HG03571 (cell line): ENCODE results near the gene ARHGAP24.
A peak's percentile ranks its signal among the peaks of the same experiment; 100 is the strongest.

Source experiments
- ATAC-seq: cut with Tn5 transposase; IDR thresholded peaks from one replicate; pipeline ENCODE4 v1.9.1; 2021; ENCODE audit not compliant: unreplicated experiment

ARHGAP24 gene

GRCh38 chr4:85772470-85772869 is 297.5 kb downstream of the ARHGAP24 start:
- no peak for ATAC-seq

- no peak for ATAC-seq
Measured at GRCh38 chr4:85773372-85773771, 298.4 kb downstream of the ARHGAP24 start.

GRCh38 chr4:85774000-85774399 is 299.1 kb downstream of the ARHGAP24 start:
- ATAC-seq = no peak

- ATAC-seq = no peak
Measured at GRCh38 chr4:85774489-85774888, 299.5 kb downstream of the ARHGAP24 start.

GRCh38 chr4:85776096-85776495 is 301.1 kb downstream of the ARHGAP24 start:
- no peak for ATAC-seq

GRCh38 chr4:85776579-85776978 is 301.6 kb downstream of the ARHGAP24 start:
- no peak for ATAC-seq

- ATAC-seq = peak; percentile 67
Measured at GRCh38 chr4:85777908-85778631, 303.1 kb downstream of the ARHGAP24 start.

- peak; percentile 75 for ATAC-seq
Measured at GRCh38 chr4:85778632-85779131, 303.7 kb downstream of the ARHGAP24 start.

GRCh38 chr4:85779165-85779564 is 304.2 kb downstream of the ARHGAP24 start:
- no peak for ATAC-seq

GRCh38 chr4:85780664-85781063 is 305.7 kb downstream of the ARHGAP24 start:
- peak; percentile 38 for ATAC-seq

GRCh38 chr4:85783483-85783882 is 308.5 kb downstream of the ARHGAP24 start:
- peak; percentile 28 for ATAC-seq

- no peak for ATAC-seq
Measured at GRCh38 chr4:85783900-85784299, 308.9 kb downstream of the ARHGAP24 start.

GRCh38 chr4:85784348-85784747 is 309.4 kb downstream of the ARHGAP24 start:
- ATAC-seq = no peak

GRCh38 chr4:85784947-85785346 is 310.0 kb downstream of the ARHGAP24 start:
- ATAC-seq = peak; percentile 59

- ATAC-seq = no peak
Measured at GRCh38 chr4:85787133-85787532, 312.2 kb downstream of the ARHGAP24 start.

- ATAC-seq = no peak
Measured at GRCh38 chr4:85788604-85789003, 313.7 kb downstream of the ARHGAP24 start.

GRCh38 chr4:85789241-85789640 is 314.3 kb downstream of the ARHGAP24 start:
- no peak for ATAC-seq

GRCh38 chr4:85790582-85790981 is 315.6 kb downstream of the ARHGAP24 start:
- ATAC-seq = no peak

- ATAC-seq = no peak
Measured at GRCh38 chr4:85792376-85793232, 317.7 kb downstream of the ARHGAP24 start.

- no peak for ATAC-seq
Measured at GRCh38 chr4:85793233-85793585, 318.3 kb downstream of the ARHGAP24 start.

- no peak for ATAC-seq
Measured at GRCh38 chr4:85798012-85798770, 323.2 kb downstream of the ARHGAP24 start.
